Astrocyte of the spinal cord (primary cell): ENCODE measurements around the gene ARHGEF11.

ENCODE experiments used
- DNase-seq: peaks from one replicate; pipeline ENCODE4 v3.0.0; 2011; ENCODE audit warnings: low read depth, low spot score
- H3K4me3 ChIP-seq: 2 replicates; pipeline ENCODE4 v1.5.1; 2011; ENCODE audit warnings: low read depth, mild to moderate bottlenecking, low read length, moderate library complexity
- in situ Hi-C: cut with HindIII; loops from 2 replicates; pipeline ENCODE4 v1.10.0; 2017; ENCODE audit warnings: low sequenced_read_pairs
- TF ChIP-seq, protein P1 (sequence below): IDR thresholded peaks from 2 replicates; pipeline ENCODE4 v1.5.1; 2012; ENCODE audit warnings: low read depth, mild to moderate bottlenecking, low read length, inconsistent platforms

ARHGEF11 gene

DNA sequence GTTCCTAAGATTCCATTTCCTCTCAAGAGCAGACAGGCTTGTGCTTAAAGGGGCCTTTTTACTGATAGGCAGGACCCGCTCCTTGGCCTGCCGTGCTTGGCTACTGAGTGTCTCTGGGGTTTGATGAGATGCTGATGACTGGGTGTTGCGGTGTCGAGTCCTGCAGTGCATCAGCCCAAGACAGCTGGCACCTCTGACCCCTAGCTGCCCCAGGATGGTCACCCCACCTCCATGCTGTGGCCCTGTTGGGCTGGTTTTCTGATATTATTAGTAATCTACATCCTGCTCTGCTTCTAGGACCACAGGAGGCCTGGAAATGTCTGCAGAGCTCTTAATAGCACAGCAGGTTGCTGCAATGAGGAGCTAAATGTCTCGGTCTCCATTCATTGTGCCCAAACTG lies 96.4 kb downstream of the ARHGEF11 start:
- in situ Hi-C loops = no loop called here
- DNase-seq = no peak

DNA sequence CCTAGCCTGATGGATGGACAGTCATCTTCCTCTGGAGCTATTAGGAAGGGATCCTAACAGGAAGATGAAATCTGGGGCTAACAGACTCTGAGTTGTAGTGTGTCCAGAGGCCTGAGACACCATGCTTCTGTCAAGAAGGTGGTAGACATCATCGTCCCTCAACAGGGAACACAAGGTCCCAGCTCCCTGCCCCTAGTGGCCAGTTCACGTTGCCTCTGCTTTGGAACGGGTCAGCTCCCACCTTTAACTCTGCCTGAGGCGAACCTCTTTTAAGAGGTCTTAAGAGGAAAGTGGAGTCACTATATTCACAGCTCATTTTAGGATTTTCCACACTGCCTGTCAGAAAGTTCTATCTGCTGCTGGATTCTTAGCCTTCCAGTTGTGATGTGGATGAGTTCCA lies 96.8 kb downstream of the ARHGEF11 start:
- no peak overlapping the region for H3K4me3 ChIP-seq
- TF ChIP-seq, protein P1, sequence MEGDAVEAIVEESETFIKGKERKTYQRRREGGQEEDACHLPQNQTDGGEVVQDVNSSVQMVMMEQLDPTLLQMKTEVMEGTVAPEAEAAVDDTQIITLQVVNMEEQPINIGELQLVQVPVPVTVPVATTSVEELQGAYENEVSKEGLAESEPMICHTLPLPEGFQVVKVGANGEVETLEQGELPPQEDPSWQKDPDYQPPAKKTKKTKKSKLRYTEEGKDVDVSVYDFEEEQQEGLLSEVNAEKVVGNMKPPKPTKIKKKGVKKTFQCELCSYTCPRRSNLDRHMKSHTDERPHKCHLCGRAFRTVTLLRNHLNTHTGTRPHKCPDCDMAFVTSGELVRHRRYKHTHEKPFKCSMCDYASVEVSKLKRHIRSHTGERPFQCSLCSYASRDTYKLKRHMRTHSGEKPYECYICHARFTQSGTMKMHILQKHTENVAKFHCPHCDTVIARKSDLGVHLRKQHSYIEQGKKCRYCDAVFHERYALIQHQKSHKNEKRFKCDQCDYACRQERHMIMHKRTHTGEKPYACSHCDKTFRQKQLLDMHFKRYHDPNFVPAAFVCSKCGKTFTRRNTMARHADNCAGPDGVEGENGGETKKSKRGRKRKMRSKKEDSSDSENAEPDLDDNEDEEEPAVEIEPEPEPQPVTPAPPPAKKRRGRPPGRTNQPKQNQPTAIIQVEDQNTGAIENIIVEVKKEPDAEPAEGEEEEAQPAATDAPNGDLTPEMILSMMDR = peak; percentile 42
- in situ Hi-C loops = no loop called here
- no peak for DNase-seq

More for the DNA sequence above, 96.4 kb downstream of the ARHGEF11 start:
- TF ChIP-seq, protein P1 = no peak
- H3K4me3 ChIP-seq = no peak overlapping the region

DNA sequence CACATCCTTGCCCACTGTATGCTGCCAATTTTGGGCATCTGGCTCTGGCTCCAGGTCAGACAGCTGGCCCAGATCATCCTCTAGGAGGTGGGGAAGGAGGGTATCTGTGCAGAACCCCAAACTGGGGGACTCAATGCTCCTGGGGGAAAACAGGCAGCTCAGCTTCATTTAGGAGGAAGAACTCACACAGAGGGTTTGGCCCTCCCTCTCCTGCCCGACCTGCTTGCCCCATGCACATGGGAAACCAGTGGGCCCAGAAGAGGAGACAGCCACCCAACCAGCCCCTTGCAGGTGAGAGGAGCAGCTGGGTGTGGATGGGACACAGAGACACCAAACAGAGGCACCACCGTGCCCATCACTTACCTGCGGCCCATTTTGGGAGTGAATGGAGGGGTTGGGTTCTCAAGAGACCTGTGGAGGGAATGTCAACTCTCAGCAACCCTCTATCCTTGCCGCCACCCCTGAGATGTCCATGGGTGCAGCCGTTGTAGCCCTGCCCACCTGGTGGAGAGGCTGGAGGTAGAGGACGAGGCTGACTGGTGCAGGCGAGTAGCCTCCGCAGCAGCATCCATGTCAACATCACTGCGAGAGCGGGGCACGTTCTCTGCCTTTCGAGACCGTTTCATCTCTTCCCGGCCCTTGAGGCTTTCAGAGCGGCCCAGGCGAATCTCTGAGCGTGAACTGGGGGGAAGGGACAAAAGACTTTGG lies 97.6 kb downstream of the ARHGEF11 start:
- in situ Hi-C loops = no loop called here
- TF ChIP-seq, protein P1 = no peak
- no peak overlapping the region for H3K4me3 ChIP-seq
- DNase-seq = no peak

DNA sequence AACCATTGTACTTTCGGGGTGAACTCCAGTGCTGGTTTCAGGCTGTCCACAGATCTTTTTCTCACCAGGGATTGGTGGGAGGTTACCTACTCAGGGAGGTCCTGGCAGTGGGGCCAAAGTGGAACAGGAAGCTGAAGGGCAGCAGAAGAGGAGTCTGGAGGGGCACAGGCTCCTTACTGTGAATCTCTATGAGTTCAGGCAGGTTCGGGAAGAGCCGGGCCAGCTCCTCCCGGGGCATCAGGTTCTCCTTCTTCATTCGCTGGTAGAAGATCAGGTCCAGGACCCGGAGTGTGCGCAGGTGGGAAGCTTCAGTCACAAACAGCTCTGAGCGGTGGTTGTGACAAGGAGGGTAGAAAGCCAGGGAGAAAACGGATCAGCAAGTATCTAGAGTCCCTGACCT lies 98.4 kb downstream of the ARHGEF11 start:
- in situ Hi-C loops = no loop called here
- DNase-seq = no peak
- TF ChIP-seq, protein P1 = no peak
- no peak overlapping the region for H3K4me3 ChIP-seq

DNA sequence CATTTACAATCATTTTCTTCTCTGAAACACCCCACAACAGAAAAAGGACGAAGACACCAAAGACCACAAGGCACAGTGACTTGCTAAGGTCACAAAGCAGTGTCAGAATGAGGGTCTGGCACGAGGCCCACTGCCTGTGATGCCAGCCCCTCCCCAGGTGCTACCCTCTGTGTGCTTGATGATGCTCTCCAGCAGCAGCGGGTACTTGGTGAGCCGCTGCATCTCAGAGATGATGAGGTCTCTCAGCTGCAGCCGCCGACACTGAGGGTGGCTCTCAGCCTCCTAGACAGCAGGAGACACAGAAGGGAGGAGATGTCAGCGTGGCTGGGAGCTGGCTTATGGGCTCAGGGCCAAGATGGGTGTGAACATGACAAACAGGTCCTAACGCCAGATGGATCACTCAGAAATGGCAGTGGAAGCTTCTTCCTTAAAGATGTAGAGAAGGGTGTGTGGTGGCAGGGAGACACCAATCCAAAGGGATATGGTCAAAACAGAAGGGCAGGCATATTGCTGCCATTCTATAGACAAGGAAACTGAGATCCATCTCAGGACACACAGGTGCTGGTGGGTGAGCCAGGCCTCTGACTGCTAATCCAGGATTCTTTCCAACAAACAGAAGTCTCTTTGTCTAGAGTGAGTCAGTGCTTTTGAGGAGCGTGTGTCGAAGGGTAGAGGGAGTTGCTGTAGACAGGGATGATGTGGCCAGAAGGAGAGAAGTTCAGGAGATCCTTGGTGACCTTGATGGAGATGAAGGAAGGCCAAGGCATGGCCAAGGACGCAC lies 99.5 kb downstream of the ARHGEF11 start:
- peak; percentile 20 for DNase-seq
- in situ Hi-C loops = no loop called here

DNA sequence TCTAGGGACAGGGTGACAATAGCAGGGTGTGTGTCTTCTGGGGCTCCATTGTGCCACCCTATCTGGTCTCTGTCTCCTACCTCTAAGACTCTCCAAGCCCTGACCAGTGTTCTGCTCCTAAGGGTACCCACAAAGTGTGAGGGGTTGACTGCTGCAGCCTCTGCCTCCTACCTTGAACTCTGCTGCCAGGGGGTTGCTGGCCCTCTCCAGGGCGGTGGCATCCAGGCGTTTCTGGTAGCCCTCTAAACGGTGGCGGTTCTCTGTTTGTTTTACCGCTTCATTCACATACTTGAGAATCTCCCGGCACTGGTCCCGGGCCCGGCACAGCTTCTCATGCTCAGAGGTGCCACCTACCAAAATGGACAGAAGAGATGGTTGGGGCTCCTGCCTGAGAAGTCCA lies 100.7 kb downstream of the ARHGEF11 start:
- in situ Hi-C loops = no loop called here
- DNase-seq = no peak
- H3K4me3 ChIP-seq = no peak overlapping the region
- TF ChIP-seq, protein P1 = no peak

More for the DNA sequence above, 99.5 kb downstream of the ARHGEF11 start:
- H3K4me3 ChIP-seq = no peak overlapping the region
- TF ChIP-seq, protein P1 = no peak
